Activated CD4-positive, alpha-beta T cell treated with anti-CD3 and anti-CD28 coated beads for 48 hours (primary cell): Measurements from ENCODE around the gene UBE2I.
"Not testable (repeated sequence)": the region's sequence is repeated elsewhere in the genome, so short reads cannot be mapped to it uniquely, and the experiment has no call there.

Experiments used
- DNase-seq: peaks from one replicate; pipeline ENCODE4 v3.0.0-alpha.2; 2020

The UBE2I gene

DNA sequence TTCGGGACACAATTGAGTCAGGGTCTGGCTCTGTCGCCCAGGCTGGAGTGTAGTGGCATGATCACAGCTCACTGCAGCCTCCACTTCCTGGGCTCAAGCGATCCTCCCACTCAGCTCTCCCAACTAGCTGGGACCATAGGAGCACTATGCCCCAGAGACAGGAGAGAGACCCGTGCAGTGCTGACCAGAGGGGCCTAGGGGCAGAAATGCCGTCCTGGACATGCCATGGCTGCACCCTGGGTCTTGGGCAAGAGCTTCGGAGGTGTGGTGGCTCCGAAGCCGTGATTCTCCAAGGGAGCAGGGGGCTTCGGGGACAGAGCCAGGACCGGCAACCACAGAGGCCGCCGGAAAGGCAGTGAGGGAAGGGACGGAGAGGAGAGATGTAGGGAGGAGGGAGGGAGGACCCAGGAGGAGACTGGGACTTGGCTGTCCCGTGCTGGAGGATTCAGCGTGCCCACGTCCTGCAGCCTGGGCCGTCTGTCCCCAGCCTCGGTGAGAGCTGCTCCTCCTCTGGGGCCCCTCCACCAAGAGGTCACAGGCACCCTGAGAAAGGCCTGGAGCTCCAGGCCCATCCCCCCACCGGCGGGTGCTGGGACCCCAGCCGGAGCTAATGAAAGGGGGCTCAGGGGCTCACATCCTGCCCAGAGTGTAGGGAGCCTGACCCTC lies 31.7 kb upstream of the UBE2I start:
- no peak for DNase-seq

- DNase-seq, result no peak
These were observed 31.0 kb upstream of the UBE2I start for GRCh38 chr16:1278477-1278876.

GRCh38 chr16:1279081-1279944 lies 30.1 kb upstream of the UBE2I start:
- no peak for DNase-seq

GRCh38 chr16:1279945-1280589 lies 29.4 kb upstream of the UBE2I start:
- DNase-seq, result no peak

GRCh38 chr16:1280783-1281182 lies 28.7 kb upstream of the UBE2I start:
- DNase-seq, result no peak

- DNase-seq, result no peak
These were observed 27.9 kb upstream of the UBE2I start for GRCh38 chr16:1281517-1281916.

- no peak for DNase-seq
These were observed 27.0 kb upstream of the UBE2I start for GRCh38 chr16:1282324-1282973.

DNA sequence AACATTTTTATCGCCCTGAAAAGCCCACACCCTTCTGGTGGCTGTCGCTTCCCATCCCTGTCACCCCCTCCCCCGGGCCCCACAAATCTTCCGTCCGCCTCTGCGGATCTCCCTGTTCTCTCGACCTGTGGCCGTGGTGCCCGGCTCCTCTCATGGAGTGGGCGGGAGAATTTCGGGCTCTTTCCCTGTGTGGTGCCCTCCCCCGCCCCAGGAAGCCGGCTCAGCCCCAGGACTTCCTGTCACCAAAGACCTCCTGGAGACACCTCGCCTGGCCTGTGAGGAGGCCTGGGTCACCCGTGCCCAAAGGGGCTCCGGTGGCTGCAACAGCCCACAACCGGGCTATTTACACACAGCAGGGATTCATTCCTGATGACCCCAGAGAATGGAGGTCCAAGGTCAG lies 26.1 kb upstream of the UBE2I start:
- no peak for DNase-seq

DNA sequence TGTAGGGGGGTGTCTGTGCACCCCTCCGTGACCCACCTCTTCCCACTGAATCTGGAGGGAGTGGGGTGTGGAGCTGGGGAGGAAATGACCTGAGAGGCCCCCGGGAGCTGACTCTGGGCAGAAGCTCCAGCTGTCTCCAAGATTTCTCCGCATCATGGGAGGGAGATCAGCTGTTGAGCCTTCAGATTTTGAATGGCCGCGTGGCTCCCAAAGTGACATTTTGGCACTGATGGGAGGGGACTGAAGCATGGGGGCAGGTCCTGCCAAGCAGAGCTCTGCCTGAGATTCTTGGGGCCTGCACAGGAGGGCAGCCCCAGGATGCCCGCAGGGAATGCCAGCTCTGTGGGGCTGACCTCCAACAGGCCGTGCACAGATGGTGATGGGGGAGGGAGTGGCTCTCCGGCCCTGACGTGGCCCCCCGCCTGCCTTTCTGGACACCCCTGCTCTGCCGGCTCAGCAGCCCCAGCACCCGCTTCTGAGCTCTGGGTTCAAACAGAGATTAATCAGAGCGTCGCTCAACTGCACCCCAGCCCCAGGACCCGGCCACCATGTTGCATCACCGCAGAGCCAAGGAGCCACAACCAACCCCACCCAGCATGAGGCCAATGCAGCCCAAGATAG lies 25.3 kb upstream of the UBE2I start:
- no peak for DNase-seq

- no peak for DNase-seq
These were observed 23.5 kb upstream of the UBE2I start for GRCh38 chr16:1285669-1286512.

DNA sequence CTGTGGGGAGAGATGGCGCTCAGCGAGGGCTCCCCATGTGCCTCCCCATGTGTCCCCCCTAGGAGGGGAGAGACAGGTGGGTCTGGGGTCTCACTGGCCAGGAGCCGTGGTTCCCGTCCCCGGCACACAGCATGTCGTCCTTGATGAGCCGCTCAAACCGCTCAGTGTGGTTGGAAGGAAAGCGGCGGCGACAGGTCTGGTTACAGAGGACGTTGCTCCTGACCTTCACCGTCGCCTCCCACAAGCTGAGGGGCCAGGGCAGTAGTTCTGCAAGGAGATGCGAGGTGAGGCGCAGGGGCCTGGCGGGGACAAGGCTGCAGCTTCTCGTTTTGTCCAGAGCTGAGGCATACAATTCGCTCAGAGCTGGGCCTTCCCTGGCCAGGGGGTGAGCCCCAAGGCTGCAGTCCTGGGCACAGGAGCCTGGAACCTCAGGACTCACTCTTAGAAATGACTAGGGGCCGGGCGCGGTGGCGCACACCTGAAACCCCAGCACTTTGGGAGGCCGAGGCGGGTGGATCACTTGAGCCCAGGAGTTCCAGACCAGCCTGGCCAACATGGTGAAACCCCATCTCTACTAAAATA lies 22.8 kb upstream of the UBE2I start:
- DNase-seq, result no peak

- no peak for DNase-seq
These were observed 21.3 kb upstream of the UBE2I start for GRCh38 chr16:1287982-1288670.

- DNase-seq, result no peak
These were observed 20.5 kb upstream of the UBE2I start for GRCh38 chr16:1288813-1289476.

DNA sequence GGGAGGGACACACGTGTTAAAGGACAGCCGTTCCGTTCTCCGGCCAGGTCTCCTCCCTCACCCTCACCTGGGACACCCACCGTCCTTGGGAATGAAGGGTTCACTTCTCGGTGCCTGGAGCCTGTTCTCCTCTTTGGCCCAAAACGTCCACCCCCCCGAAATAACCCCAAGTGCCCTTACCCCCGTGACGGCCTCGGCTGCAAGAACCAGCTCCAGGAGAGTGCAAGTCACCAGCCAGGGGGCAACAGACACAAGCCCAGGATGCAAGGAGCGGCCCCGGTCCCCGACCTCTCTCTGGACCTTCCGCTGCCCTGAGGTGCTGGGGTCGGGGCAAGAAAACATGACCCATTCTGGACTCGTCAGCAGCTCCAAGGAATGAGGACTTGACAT lies 20.0 kb upstream of the UBE2I start:
- no peak for DNase-seq

GRCh38 chr16:1290063-1290501 lies 19.4 kb upstream of the UBE2I start:
- DNase-seq, result no peak

DNA sequence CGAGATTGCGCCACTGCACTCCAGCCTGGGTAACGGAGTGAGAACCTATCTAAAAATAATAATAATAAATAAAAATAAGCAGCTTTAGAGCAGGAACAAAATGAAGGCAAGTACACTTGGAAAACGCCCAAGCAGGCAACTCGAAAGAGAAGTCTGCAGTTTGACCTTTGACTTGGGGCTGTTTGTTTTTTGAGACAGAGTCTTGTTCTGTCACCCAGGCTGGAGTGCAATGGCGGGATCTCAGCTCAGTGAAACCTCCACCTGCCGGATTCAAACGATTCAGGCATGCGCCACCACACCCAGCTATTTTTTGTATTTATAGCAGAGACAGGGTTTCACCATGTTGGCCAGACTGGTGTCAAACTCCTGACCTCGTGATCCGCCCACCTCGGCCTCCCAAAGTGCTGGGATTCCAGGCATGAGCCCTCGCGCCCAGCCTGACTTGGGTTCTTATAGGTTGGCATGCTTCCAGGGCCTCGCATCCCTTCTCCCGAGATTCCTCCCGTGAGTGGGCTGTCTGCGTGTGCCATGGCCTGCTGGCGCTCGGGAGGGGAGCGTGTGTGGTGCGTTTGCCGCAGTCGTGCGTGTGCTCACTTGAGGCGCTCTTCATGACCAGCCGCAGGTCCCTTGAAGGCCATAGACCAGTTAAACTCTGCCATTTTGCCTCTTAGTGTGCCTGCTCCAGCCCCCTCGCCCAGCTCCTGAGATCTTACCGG lies 18.4 kb upstream of the UBE2I start:
- DNase-seq, result no peak

DNA sequence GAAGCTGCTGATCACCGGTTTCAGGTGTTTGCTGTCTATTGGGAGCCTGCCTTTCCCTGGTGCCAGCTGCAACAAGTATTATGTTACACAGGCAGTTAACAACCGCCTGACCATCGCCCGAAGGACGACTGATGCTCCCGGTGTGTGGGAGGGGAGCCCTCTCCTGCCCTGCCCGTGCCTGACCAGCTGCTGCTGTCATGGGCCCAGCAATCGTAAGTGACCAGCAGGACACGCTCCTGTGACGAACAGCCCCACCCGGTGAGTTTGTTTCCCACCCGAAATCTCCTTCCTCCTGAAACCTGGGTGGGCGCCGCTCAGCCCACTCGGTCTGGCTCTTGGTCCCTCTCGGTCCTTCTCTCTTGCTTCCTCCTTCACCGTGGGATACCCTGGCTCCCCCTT lies 17.9 kb upstream of the UBE2I start:
- no peak for DNase-seq

DNA sequence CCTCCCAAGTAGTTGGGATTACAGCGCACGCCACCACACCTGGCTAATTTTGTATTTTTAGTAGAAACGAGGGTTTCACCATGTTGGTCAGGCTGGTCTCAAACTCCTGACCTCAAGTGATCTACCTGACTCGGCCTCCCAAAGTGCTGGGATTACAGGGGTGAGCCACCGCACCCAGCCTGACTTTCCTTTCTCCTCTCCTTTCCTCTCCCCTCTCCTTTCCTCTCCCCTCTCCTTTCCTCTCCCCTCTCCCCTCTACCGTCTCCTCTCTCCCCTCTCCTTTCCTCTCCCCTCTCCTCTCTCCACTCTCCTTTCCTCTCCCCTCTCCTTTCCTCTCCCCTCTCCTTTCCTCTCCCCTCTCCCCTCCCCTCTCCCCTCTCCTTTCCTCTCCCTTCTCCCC lies 17.2 kb upstream of the UBE2I start:
- not testable (repeated sequence) for DNase-seq

DNA sequence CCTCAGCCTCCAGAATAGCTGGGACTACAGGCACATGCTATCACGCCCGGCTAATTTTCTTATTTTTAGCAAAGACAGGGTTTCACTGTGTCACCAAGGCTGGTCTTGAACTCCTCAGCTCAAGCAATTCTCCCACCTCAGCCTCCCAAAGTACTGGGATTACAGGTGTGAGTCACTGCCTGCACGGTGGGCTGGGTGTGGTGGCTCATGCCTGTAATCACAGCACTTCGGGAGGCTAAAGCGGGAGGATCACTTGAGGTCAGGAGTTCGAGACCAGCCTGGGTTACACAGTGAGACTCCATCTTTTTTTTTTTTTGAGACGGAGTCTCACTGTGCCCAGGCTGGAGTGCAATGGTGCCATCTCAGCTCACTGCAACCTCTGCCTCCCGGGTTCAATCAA lies 16.6 kb upstream of the UBE2I start:
- DNase-seq, result not testable (repeated sequence)
